Measurements from ENCODE around the gene EFNB1. TPM values are rescaled to one million over a fixed set of nuclear protein-coding genes. Genes with fewer than 3 reads are reported as not detected.
A peak's percentile ranks its signal among the peaks of the same experiment; 100 is the strongest.
"Not testable (repeated sequence)": the region's sequence is repeated elsewhere in the genome, so short reads cannot be mapped to it uniquely, and the experiment has no call there.

Gene EFNB1
- total RNA-seq, 1 experiment from 2014 or later, result 31.1 TPM

DNA sequence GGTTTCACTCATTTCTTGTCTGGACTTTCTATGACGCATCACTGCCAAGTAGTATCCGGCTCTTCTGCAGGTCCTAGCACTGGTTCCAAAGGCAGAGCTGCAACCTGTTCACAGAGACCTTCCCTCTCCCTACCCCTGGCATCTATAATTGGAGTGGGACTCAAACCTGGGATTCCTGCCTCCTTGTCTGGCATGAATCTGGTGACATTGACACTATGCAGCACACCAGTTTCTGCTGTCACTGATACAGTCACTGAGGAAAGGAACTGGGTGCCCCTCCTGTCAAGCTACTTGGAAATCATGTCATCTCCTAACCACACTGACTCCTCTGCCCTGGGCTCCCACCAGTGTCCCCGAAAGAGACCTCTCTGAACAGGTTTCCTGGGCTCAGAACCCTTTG, 33.1 kb upstream of the EFNB1 start:
- Histone ChIP-seq H3K9me3 (ENCODE audit: insufficient read depth, low read depth) (no peaks in the 10 kb centered on the region), H3K4me2 (no peak overlapping the region), H3K79me2 (ENCODE audit: low read depth) (no peaks in the 10 kb centered on the region), H3K4me3 (no peak overlapping the region), H3K9me2 (ENCODE audit: insufficient read depth) (no peaks in the 10 kb centered on the region), H3K4me1 (replicated peaks; ENCODE audit: insufficient read depth) (no peaks in the 10 kb centered on the region), H3K27ac (no peak overlapping the region), H3F3A (ENCODE audit: insufficient read depth, low read depth) (no peaks in the 10 kb centered on the region), H3K27me3 (ENCODE audit: insufficient read depth, low read depth) (peaks cover 15% of the 10 kb centered on the region; the same call in 1 of the 2 replicates), H2AFZ (no peak overlapping the region), H3K36me3 (ENCODE audit: low read depth) (no peaks in the 10 kb centered on the region), H4K20me1 (ENCODE audit: insufficient read depth) (no peaks in the 10 kb centered on the region)
- intact Hi-C loops (cut with micrococcal nuclease; ENCODE audit: unreplicated experiment), result no loop called here
- CTCF ChIA-PET, result no interaction called here
- DNase-seq, result no peak
- no TSS peak for BruUV-seq (replicated peaks)
- TF ChIP-seq, protein P1, sequence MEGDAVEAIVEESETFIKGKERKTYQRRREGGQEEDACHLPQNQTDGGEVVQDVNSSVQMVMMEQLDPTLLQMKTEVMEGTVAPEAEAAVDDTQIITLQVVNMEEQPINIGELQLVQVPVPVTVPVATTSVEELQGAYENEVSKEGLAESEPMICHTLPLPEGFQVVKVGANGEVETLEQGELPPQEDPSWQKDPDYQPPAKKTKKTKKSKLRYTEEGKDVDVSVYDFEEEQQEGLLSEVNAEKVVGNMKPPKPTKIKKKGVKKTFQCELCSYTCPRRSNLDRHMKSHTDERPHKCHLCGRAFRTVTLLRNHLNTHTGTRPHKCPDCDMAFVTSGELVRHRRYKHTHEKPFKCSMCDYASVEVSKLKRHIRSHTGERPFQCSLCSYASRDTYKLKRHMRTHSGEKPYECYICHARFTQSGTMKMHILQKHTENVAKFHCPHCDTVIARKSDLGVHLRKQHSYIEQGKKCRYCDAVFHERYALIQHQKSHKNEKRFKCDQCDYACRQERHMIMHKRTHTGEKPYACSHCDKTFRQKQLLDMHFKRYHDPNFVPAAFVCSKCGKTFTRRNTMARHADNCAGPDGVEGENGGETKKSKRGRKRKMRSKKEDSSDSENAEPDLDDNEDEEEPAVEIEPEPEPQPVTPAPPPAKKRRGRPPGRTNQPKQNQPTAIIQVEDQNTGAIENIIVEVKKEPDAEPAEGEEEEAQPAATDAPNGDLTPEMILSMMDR (conservative IDR thresholded peaks at IDR 0.05), result no peak
- TF ChIP-seq EZH2 (IDR thresholded peaks at IDR 0.05; ENCODE audit: low read depth), result no peak
- POLR2A ChIA-PET (ENCODE audit: unreplicated experiment), result no interaction called here

DNA sequence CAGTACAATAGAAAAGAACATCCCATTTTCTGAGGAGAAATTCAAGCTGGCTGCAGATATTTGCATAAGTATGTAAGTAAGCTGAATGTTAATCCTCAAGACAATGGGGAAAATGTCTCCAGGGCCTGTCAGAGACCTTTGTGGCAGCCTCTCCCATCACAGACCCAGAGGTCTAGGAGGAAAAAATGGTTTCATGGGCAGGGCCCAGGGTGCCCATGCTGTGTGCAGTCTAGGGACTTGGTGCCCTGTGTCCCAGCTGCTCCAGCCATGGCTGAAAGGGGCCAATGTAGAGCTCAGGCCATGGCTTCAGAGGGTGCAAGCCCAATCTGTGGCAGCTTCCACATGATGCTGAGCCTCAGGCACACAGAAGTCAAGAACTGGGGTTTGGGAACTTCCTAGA, 30.4 kb upstream of the EFNB1 start:
- peaks cover 15% of the 10 kb centered on the region; the same call in 1 of the 2 replicates for H3K27me3 ChIP-seq (ENCODE audit: insufficient read depth, low read depth)
- H3K4me1 ChIP-seq (replicated peaks; ENCODE audit: insufficient read depth); DNase-seq; CTCF ChIA-PET; H3K36me3 ChIP-seq (ENCODE audit: low read depth); H3F3A ChIP-seq (ENCODE audit: insufficient read depth, low read depth); H3K9me3 ChIP-seq (ENCODE audit: insufficient read depth, low read depth); BruUV-seq (replicated peaks); intact Hi-C loops (cut with micrococcal nuclease; ENCODE audit: unreplicated experiment); H3K4me3 ChIP-seq; H3K4me2 ChIP-seq; H3K9me2 ChIP-seq (ENCODE audit: insufficient read depth); POLR2A ChIA-PET (ENCODE audit: unreplicated experiment); H2AFZ ChIP-seq; H4K20me1 ChIP-seq (ENCODE audit: insufficient read depth); H3K27ac ChIP-seq; H3K79me2 ChIP-seq (ENCODE audit: low read depth): not testable (repeated sequence)

DNA sequence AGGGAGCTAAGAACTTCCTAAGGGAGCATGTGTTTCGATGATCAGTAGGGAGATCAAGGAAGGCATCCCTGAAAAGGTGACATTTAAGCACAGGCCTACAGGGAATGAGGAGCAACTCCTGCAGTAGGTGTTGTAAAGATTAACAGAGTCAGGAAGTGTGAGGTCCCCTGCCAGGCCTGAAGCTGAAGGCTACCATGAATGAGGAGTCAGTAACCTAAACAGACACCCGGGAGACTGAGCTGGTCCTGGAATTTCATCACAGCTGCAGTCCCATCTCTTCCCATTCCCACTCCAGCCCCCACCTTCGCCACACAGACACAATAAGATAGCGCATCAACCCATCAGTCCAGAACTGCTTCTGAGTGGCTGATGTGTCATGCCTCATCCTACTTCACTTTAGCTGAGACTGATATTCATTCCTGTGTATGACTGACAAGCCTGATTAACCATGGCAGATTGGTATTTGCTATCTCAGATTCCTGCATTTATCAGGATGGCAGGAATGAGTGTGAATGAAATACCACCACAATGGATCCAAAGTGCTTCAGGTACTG, 27.0 kb upstream of the EFNB1 start:
- H3K9me2 ChIP-seq (ENCODE audit: insufficient read depth), result no peaks in the 10 kb centered on the region
- H3K79me2 ChIP-seq (ENCODE audit: low read depth), result no peaks in the 10 kb centered on the region
- H3K36me3 ChIP-seq (ENCODE audit: low read depth), result no peaks in the 10 kb centered on the region
- H2AFZ ChIP-seq, result no peak overlapping the region
- no peak overlapping the region for H3K4me2 ChIP-seq
- no peaks in the 10 kb centered on the region for H3K27me3 ChIP-seq (ENCODE audit: insufficient read depth, low read depth)
- intact Hi-C loops (cut with micrococcal nuclease; ENCODE audit: unreplicated experiment), result loop anchor here (10.0 kb wide), 1 partner anchor 287 kb away; no protein-coding TSS in a partner anchor
- no peak overlapping the region for H3K4me3 ChIP-seq
- no peaks in the 10 kb centered on the region for H3F3A ChIP-seq (ENCODE audit: insufficient read depth, low read depth)
- TF ChIP-seq EZH2 (IDR thresholded peaks at IDR 0.05; ENCODE audit: low read depth), result no peak
- TF ChIP-seq, protein P1 (conservative IDR thresholded peaks at IDR 0.05), result no peak
- no TSS peak for BruUV-seq (replicated peaks)
- H3K27ac ChIP-seq, result no peak overlapping the region
- POLR2A ChIA-PET (ENCODE audit: unreplicated experiment), result no interaction called here
- DNase-seq, result no peak
- H3K4me1 ChIP-seq (replicated peaks; ENCODE audit: insufficient read depth), result no peaks in the 10 kb centered on the region
- no peaks in the 10 kb centered on the region for H4K20me1 ChIP-seq (ENCODE audit: insufficient read depth)
- CTCF ChIA-PET, result no interaction called here
- no peaks in the 10 kb centered on the region for H3K9me3 ChIP-seq (ENCODE audit: insufficient read depth, low read depth)

DNA sequence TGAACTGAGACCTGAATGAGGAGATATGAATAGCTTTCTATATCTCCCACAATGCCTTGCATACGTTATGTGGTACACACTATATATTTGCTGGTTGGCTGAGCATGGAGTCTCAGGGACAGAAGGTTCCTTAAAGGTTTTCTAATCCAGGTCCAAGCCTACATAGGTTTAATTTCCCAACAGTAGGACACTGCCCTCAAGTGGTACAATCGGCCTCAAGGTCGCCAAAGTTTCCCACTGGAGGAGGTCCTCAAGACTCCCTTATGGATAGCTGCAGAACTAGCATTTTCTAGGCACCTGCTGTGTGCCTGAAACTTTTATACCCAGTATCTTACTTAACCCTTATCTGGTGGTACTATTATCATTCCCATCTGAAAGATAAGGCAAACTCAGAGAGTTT, 21.0 kb upstream of the EFNB1 start:
- H3K27ac ChIP-seq, result no peak overlapping the region
- H3K4me2 ChIP-seq, result no peak overlapping the region
- no peaks in the 10 kb centered on the region for H3K4me1 ChIP-seq (replicated peaks; ENCODE audit: insufficient read depth)
- no peak overlapping the region for H2AFZ ChIP-seq
- no peaks in the 10 kb centered on the region for H3F3A ChIP-seq (ENCODE audit: insufficient read depth, low read depth)
- H3K4me3 ChIP-seq, result no peak overlapping the region
- no peaks in the 10 kb centered on the region for H3K36me3 ChIP-seq (ENCODE audit: low read depth)
- POLR2A ChIA-PET (ENCODE audit: unreplicated experiment), result interaction anchor here (0.6 to 0.8 kb wide), 2 partner anchors 100 to 872 kb away, joined by 3 to 7 read pairs; no protein-coding TSS in a partner anchor
- TF ChIP-seq, protein P1 (conservative IDR thresholded peaks at IDR 0.05), result peak; percentile 31; the same call in 1 of the 2 replicates
- TF ChIP-seq EZH2 (IDR thresholded peaks at IDR 0.05; ENCODE audit: low read depth), result no peak
- BruUV-seq (replicated peaks), result no TSS peak
- DNase-seq, result peak in 1 of 2 experiments; percentile 7
- H3K9me2 ChIP-seq (ENCODE audit: insufficient read depth), result no peaks in the 10 kb centered on the region
- no peaks in the 10 kb centered on the region for H3K79me2 ChIP-seq (ENCODE audit: low read depth)
- intact Hi-C loops (cut with micrococcal nuclease; ENCODE audit: unreplicated experiment), result loop anchor here (5.0 to 10.0 kb wide), 2 partner anchors 293 to 611 kb away; no protein-coding TSS in a partner anchor
- no peaks in the 10 kb centered on the region for H3K27me3 ChIP-seq (ENCODE audit: insufficient read depth, low read depth)
- CTCF ChIA-PET, result no interaction called here
- H3K9me3 ChIP-seq (ENCODE audit: insufficient read depth, low read depth), result no peaks in the 10 kb centered on the region
- no peaks in the 10 kb centered on the region for H4K20me1 ChIP-seq (ENCODE audit: insufficient read depth)
